Peyer's patch (tissue), 4 donors: ENCODE data around the gene IDH3B.

Source experiments
- CTCF ChIP-seq, 6 experiments: fragments of 450-650 bp in 4 of 6; fragments of 200-600 bp in 2 of 6; sonication (generic) in 1 of 6; IDR thresholded peaks; one replicate each; pipeline ENCODE4 v1.5.1; 2017 to 2019; ENCODE audit warnings: antibody characterized with exemption in 6 of 6, mild to moderate bottlenecking in 3 of 6, moderate library complexity in 1 of 6
- POLR2A ChIP-seq, 2 donors: fragments of 450-650 bp; IDR thresholded peaks; one replicate each; pipeline ENCODE4 v1.5.1; 2017; ENCODE audit warnings: antibody characterized with exemption in 2 of 2, mild to moderate bottlenecking in 2 of 2, moderate library complexity in 2 of 2

- TF ChIP-seq CTCF (IDR thresholded peaks at IDR 0.05) (no peak), POLR2A (IDR thresholded peaks at IDR 0.05) (no peak)
Measured at GRCh38 chr20:2706688-2707352, 42.8 kb upstream of the IDH3B start.
